Esophagus muscularis mucosa (tissue), 3 donors: ENCODE data around the gene NCMAP.

Experiments used
- POLR2A ChIP-seq: fragments of 450-650 bp; IDR thresholded peaks from one replicate; pipeline ENCODE4 v1.6.1; 2017; ENCODE audit warnings: antibody characterized with exemption, moderate library complexity, mild to moderate bottlenecking, low read depth
- TF ChIP-seq, protein P1 (sequence below), 3 experiments: fragments of 200-600 bp in 2 of 3; fragments of 450-650 bp in 1 of 3; sonication (generic) in 2 of 3; IDR thresholded peaks; one replicate each; pipeline ENCODE4 v1.5.1; 2017 to 2019; ENCODE audit warnings: antibody characterized with exemption in 3 of 3, mild to moderate bottlenecking in 2 of 3, moderate library complexity in 1 of 3

DNA sequence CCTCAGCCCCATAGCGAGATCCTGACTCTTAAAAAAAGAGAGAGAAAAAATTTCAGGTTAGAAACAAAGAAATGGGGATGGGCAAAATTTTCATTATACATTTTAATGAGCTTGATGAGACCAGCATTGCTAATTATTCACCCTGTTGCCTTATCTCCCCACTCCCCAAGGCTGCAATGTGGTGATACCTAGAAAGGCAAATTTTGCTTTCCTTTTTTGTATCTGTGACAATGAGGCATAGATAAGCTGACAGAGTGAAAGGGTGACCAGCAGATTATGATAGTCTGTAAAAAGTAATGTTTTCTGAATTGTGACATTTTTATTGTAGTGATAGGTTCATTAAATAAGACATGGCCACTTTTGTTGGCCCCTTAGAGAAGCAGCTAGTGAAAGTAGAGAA is 100.2 kb downstream of the NCMAP start:
- TF ChIP-seq POLR2A: no peak
- TF ChIP-seq, protein P1, sequence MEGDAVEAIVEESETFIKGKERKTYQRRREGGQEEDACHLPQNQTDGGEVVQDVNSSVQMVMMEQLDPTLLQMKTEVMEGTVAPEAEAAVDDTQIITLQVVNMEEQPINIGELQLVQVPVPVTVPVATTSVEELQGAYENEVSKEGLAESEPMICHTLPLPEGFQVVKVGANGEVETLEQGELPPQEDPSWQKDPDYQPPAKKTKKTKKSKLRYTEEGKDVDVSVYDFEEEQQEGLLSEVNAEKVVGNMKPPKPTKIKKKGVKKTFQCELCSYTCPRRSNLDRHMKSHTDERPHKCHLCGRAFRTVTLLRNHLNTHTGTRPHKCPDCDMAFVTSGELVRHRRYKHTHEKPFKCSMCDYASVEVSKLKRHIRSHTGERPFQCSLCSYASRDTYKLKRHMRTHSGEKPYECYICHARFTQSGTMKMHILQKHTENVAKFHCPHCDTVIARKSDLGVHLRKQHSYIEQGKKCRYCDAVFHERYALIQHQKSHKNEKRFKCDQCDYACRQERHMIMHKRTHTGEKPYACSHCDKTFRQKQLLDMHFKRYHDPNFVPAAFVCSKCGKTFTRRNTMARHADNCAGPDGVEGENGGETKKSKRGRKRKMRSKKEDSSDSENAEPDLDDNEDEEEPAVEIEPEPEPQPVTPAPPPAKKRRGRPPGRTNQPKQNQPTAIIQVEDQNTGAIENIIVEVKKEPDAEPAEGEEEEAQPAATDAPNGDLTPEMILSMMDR (IDR thresholded peaks at IDR 0.05): no peak
